ENCODE measurements around the gene SRD5A3.
"Not testable (repeated sequence)": the region's sequence is repeated elsewhere in the genome, so short reads cannot be mapped to it uniquely, and the experiment has no call there.

Gene SRD5A3

GRCh38 chr4:55345054-55345453 is 988 bp upstream of the SRD5A3 start:
- DNase-seq (ENCODE audit: low read depth in 2 of 3, low spot score in 1 of 3) = no peak

GRCh38 chr4:55346851-55347255 is 811 bp downstream of the SRD5A3 start:
- DNase-seq (ENCODE audit: low read depth in 2 of 3, low spot score in 1 of 3) = no peak

GRCh38 chr4:55347610-55348228 is 1.7 kb downstream of the SRD5A3 start:
- no peak for DNase-seq (ENCODE audit: low read depth in 2 of 3, low spot score in 1 of 3)

- DNase-seq (ENCODE audit: low read depth in 2 of 3, low spot score in 1 of 3) = no peak
Measured at GRCh38 chr4:55348466-55348865, 2.4 kb downstream of the SRD5A3 start.

DNA sequence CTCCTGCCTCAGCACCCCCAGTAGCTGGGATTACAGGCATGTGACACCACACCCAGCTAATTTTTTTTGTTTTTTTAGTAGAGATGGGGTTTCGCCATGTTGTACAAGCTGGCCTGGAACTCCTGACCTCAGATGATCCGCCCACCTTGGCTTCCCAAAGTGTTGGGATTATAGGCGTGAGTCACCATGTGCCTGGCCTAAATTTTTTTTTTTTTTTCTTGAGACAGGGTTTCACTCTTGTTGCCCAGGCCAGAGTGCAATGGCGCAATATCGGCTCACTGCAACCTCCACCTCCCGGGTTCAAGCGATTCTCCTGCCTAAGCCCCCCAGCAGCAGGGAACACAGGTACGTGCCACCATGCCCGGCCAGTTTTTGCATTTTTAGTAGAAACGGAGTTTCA is 4.8 kb downstream of the SRD5A3 start:
- DNase-seq (ENCODE audit: low read depth in 2 of 3, low spot score in 1 of 3) = not testable (repeated sequence)

- no peak for DNase-seq (ENCODE audit: low read depth in 2 of 3, low spot score in 1 of 3)
Measured at GRCh38 chr4:55351824-55352223, 5.8 kb downstream of the SRD5A3 start.

DNA sequence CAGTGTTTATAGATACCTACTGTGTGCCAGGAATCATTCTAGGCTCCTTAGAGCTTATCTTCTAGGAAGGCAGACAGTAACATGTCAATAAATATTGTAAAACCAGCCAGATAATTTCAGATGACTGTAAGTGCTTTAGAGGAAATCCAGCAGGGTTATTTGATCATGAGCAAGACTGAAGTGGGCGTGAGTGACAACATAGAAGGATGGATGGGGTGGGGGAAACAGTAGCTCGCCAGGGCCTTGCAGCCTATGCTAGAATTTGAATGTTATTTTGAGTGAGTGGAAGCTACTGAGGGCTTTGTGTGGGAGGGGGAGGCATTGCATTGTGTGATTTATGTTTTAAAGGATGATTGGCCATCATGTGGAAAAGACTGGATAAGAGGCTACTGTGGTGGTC is 6.7 kb downstream of the SRD5A3 start:
- DNase-seq (ENCODE audit: low read depth in 2 of 3, low spot score in 1 of 3) = no peak

DNA sequence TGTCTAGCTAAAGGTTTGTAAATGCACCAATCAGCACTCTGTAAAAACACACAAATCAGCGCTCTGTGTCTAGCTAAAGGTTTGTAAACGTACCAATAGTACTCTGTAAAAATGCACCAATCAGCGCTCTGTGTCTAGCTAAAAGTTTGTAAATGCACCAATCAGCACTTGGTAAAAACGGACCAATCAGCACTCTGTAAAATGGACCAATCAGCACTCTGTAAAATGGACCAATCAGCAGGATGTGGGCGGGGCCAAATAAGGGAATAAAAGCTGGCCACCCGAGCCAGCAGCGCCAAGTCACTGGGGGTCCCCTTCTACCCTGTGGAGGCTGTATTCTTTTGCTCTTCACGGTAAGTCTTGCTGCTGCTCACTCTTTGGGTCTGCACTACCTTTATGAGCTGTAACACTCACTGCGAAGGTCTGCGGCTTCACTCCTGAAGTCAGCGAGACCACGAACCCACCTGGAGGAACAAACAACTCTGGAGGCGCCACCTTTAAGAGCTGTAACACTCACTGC is 7.2 kb downstream of the SRD5A3 start:
- DNase-seq (ENCODE audit: low read depth in 2 of 3, low spot score in 1 of 3) = not testable (repeated sequence)

GRCh38 chr4:55354648-55355047 is 8.6 kb downstream of the SRD5A3 start:
- no peak for DNase-seq (ENCODE audit: low read depth in 2 of 3, low spot score in 1 of 3)

- no peak for DNase-seq (ENCODE audit: low read depth in 2 of 3, low spot score in 1 of 3)
Measured at GRCh38 chr4:55355555-55355954, 9.5 kb downstream of the SRD5A3 start.

DNA sequence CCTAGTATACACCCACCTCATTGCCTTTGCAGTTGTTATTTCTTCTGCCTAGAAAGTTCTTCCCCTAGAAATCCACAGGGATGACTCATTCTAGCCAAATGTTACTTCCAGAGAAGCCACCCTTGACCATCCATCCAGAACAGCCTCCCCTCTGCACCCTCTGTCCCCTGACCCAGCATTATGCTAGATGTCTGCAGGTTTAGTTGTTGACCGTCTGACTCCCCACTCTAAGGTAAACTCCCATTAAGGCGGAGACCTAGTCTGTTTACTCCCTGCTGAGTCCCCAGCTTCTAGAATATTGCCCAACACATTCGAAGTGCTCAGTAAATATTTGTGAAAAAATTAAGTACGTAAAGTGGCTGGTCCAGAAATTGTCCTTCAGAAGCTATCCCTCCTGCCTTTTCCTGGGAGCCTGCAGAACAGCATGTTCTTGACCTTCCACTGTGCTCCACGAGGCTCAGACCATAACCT is 11.0 kb downstream of the SRD5A3 start:
- no peak for DNase-seq (ENCODE audit: low read depth in 2 of 3, low spot score in 1 of 3)

GRCh38 chr4:55358246-55358645 is 12.2 kb downstream of the SRD5A3 start:
- DNase-seq (ENCODE audit: low read depth in 2 of 3, low spot score in 1 of 3) = no peak

- DNase-seq (ENCODE audit: low read depth in 2 of 3, low spot score in 1 of 3) = no peak
Measured at GRCh38 chr4:55358668-55359067, 12.6 kb downstream of the SRD5A3 start.

- no peak for DNase-seq (ENCODE audit: low read depth in 2 of 3, low spot score in 1 of 3)
Measured at GRCh38 chr4:55359397-55359916, 13.4 kb downstream of the SRD5A3 start.

DNA sequence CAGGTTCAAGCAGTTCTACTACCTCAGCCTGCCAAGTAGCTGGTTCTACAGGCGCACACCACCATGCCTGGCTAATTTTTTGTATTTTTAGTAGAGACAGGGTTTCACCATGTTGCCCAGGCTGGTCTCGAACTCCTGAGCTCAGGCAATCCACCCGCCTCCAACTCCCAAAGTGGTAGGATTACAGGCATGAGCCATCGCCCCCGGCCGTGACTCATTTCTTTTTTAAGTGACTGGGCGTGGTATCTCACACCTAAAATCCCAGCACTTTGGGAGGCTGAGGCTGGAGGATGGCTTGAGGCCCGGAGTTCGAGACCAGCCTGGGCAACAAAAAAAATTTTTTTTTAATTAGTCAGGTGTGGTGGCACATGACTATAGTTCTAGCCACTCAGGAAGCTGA is 16.9 kb downstream of the SRD5A3 start:
- DNase-seq (ENCODE audit: low read depth in 2 of 3, low spot score in 1 of 3) = not testable (repeated sequence)

DNA sequence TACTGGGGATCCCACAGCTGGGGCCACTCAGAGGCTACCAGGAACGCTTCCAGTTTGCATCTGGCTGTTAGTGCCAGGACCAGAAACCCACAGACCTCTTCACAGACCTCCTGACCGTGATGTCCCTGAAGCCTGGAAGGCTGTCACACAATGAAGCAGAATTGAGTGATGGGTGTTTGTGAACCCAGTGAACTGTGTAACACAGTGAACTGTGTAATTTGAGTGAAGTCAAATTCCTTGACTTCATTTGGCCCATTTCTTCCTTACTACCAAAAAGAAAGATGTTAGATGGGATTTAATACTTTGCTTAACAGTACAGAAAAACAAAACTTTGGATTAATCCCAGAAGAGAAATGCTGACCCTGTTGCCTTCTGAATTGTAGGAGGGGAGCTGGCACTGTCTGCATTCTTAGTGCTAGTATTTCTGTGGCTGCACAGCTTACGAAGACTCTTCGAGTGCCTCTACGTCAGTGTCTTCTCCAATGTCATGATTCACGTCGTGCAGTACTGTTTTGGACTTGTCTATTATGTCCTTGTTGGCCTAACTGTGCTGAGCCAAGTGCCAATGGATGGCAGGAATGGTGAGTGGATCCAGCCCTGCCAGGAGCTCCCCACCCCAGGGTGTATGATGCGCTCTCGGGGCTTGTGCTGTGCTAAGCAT is 17.8 kb downstream of the SRD5A3 start:
- DNase-seq (ENCODE audit: low read depth in 2 of 3, low spot score in 1 of 3) = no peak

DNA sequence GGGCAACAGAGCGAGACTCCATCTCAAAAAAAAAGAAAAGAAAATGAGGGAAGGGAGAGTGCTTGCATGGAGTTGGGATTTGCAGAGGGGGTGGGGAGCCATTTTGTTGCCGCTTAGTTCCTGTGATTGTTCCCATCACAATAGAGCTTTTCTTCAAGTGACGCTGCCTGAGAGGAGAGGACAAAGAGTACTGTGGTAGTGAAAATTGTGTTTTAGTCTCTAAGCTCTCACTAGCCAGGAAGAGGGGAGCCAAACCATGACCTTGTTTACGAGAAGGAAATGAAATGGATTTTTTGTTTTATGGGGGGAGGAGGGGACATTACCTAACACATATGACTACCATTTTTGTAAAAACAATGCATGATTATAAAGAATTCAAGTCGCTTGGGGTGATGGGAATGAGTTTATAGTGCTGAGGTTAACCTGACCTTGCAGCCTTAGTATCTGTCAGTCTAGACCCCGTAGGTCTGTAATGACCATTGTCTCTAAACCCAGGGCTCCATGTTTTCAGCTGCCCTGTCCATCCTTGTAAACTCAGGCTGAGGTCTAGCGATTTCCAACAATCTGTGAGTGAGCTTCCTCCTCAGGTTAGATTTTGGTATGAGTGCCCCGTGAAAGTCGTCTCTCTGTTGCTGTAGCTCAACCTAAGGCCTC is 18.8 kb downstream of the SRD5A3 start:
- no peak for DNase-seq (ENCODE audit: low read depth in 2 of 3, low spot score in 1 of 3)

- no peak for DNase-seq (ENCODE audit: low read depth in 2 of 3, low spot score in 1 of 3)
Measured at GRCh38 chr4:55365345-55365728, 19.3 kb downstream of the SRD5A3 start.

GRCh38 chr4:55366621-55367020 is 20.6 kb downstream of the SRD5A3 start:
- DNase-seq (ENCODE audit: low read depth in 2 of 3, low spot score in 1 of 3) = no peak

DNA sequence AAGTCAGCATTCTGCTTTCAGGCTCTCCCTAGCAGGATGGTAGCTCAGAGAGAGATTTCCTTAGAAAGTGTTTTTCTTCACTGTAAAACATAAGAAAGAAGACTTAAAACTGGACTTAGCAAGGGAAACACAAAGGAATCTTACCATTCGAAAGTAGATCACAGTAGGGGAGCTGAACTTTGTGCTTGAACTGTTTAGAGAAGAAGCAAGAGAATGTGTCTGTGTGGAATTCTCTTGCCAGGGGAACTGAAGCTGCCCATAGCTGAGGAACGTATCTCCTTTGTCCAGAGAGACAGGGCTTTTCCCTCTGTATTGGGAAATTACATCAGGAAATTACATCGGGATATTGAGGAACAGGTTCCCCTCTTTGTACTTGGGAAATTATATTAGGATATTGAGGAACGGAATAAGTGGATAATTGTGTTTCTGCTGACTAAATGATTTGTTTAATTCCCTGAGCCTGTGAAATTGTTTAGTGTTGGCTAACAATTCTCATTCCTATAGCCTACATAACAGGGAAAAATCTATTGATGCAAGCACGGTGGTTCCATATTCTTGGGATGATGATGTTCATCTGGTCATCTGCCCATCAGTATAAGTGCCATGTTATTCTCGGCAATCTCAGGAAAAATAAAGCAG is 21.2 kb downstream of the SRD5A3 start:
- no peak for DNase-seq (ENCODE audit: low read depth in 2 of 3, low spot score in 1 of 3)

DNA sequence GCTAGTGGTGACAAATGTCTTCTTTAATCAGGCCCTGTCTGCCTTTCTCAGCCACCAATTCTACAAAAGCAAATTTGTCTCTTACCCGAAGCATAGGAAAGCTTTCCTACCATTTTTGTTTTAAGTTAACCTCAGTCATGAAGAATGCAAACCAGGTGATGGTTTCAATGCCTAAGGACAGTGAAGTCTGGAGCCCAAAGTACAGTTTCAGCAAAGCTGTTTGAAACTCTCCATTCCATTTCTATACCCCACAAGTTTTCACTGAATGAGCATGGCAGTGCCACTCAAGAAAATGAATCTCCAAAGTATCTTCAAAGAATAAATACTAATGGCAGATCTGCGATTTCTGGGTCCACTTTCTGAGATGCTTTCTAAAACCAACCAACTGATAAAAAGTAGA is 23.9 kb downstream of the SRD5A3 start:
- DNase-seq (ENCODE audit: low read depth in 2 of 3, low spot score in 1 of 3) = no peak

GRCh38 chr4:55372259-55372658 is 26.2 kb downstream of the SRD5A3 start:
- no peak for DNase-seq (ENCODE audit: low read depth in 2 of 3, low spot score in 1 of 3)
